B cell (primary cell): Measurements from ENCODE around the gene UGT2B10. TPM values are rescaled to one million over a fixed set of nuclear protein-coding genes. Genes with fewer than 3 reads are reported as not detected.

ENCODE experiments used
- ATAC-seq: fragments of 200-7000 bp; cut with Tn5 transposase; one replicate; pipeline ENCODE4 v1.10.0; 2021; ENCODE audit warnings: low read depth, mild to moderate bottlenecking, moderate number of reproducible peaks, moderate library complexity
- CTCF ChIA-PET: fragments of 350-600 bp; sonication (Branson Sonifier 250); formaldehyde crosslinking; loops from one replicate; lab custom pipeline; 2021; ENCODE audit warnings: antibody characterized with exemption, inconsistent platforms; lab: Charles Lee
- POLR2A ChIA-PET: fragments of 350-600 bp; sonication (Branson Sonifier 250); formaldehyde crosslinking; loops from one replicate; lab custom pipeline; 2021; ENCODE audit warnings: antibody characterized with exemption; lab: Charles Lee
- DNase-seq: peaks from one replicate; pipeline ENCODE4 v3.0.0; 2013
- H2AFZ ChIP-seq: 2 replicates; pipeline ENCODE4 v1.6.1; 2012; ENCODE audit warnings: mild to moderate bottlenecking, low read depth, low read length; ENCODE audit not compliant: insufficient read depth, poor library complexity, severe bottlenecking
- H3K27ac ChIP-seq, 2 donors: 1 replicate in 1 of 2; 2 replicates in 1 of 2; pipeline ENCODE4 v1.5.1; 2012 to 2013; ENCODE audit warnings: low read length in 2 of 2, mild to moderate bottlenecking in 2 of 2, moderate library complexity in 1 of 2
- H3K27me3 ChIP-seq, 4 experiments: fragments of 200-600 bp in 1 of 4; sonication (generic) in 1 of 4; replicated peaks in 1 of 4; 1 replicate in 2 of 4; 2 replicates in 2 of 4; pipeline versions ENCODE4 v1.6.1 to v1.7.0; 2013 to 2016; ENCODE audit warnings: low read length in 3 of 4, mild to moderate bottlenecking in 2 of 4, mixed read lengths in 1 of 4, moderate library complexity in 1 of 4; ENCODE audit not compliant: insufficient read depth in 4 of 4, control insufficient read depth in 3 of 4; ENCODE audit errors: control extremely low read depth in 1 of 4
- H3K36me3 ChIP-seq, 2 experiments: replicated peaks in 1 of 2; 1 replicate in 1 of 2; 2 replicates in 1 of 2; pipeline versions ENCODE4 v1.6.1 to v1.7.1; 2013; ENCODE audit warnings: low read length in 1 of 2; ENCODE audit not compliant: insufficient read depth in 2 of 2, control insufficient read depth in 1 of 2; ENCODE audit errors: control extremely low read depth in 1 of 2, extremely low read depth in 1 of 2
- H3K4me1 ChIP-seq, 2 donors: fragments of 200-600 bp in 1 of 2; sonication (generic) in 1 of 2; 1 replicate in 1 of 2; 2 replicates in 1 of 2; pipeline versions ENCODE4 v1.5.1 to v1.6.1; 2013 to 2017; ENCODE audit warnings: low read length in 2 of 2; ENCODE audit not compliant: control insufficient read depth in 2 of 2, insufficient read depth in 2 of 2
- H3K4me2 ChIP-seq: replicated peaks from 2 replicates; pipeline ENCODE3; 2012; ENCODE audit warnings: mild to moderate bottlenecking, low read depth, low read length; ENCODE audit not compliant: poor library complexity, severe bottlenecking
- H3K4me3 ChIP-seq, 5 experiments: fragments of 200-600 bp in 1 of 5; sonication (generic) in 1 of 5; 1 replicate in 3 of 5; 2 replicates in 2 of 5; pipeline versions ENCODE4 v1.5.1 to v1.7.0; 2011 to 2016; ENCODE audit warnings: low read length in 4 of 5, mild to moderate bottlenecking in 4 of 5, low read depth in 2 of 5, control low read depth in 1 of 5, moderate library complexity in 1 of 5; ENCODE audit not compliant: insufficient read depth in 1 of 5; ENCODE audit errors: control extremely low read depth in 1 of 5, extremely low read depth in 1 of 5
- H3K79me2 ChIP-seq: fragments of 200-600 bp; sonication (generic); one replicate; pipeline ENCODE4 v1.6.0; 2016; ENCODE audit warnings: low read length; ENCODE audit not compliant: control insufficient read depth, insufficient read depth
- H3K9ac ChIP-seq: fragments of 200-600 bp; sonication (generic); 2 replicates; pipeline ENCODE4 v1.6.1; 2017; ENCODE audit warnings: mild to moderate bottlenecking, low read length, moderate library complexity
- H3K9me3 ChIP-seq, 3 donors: one replicate each; pipeline versions ENCODE4 v1.6.1 to v1.7.1; 2013; ENCODE audit warnings: low read length in 2 of 3; ENCODE audit not compliant: control insufficient read depth in 2 of 3, insufficient read depth in 1 of 3; ENCODE audit errors: control extremely low read depth in 1 of 3
- H4K20me1 ChIP-seq: 2 replicates; pipeline ENCODE4 v1.6.0; 2012; ENCODE audit warnings: mild to moderate bottlenecking, low read length; ENCODE audit not compliant: insufficient read depth, control insufficient read depth, poor library complexity, severe bottlenecking
- H3K27ac Mint-ChIP-seq: one replicate; pipeline ENCODE4 v1.8.0; 2021; ENCODE audit warnings: mixed read lengths
- H3K27me3 Mint-ChIP-seq: one replicate; pipeline ENCODE4 v1.8.0; 2021; ENCODE audit warnings: mixed read lengths
- H3K4me1 Mint-ChIP-seq: one replicate; pipeline ENCODE4 v1.8.0; 2021; ENCODE audit warnings: mixed read lengths
- H3K4me3 Mint-ChIP-seq: one replicate; pipeline ENCODE4 v1.8.0; 2021; ENCODE audit warnings: mixed read lengths
- H3K9me3 Mint-ChIP-seq: one replicate; pipeline ENCODE4 v1.8.0; 2022; ENCODE audit warnings: mixed read lengths; ENCODE audit not compliant: insufficient read depth
- CTCF ChIP-seq: fragments of 200-600 bp; IDR thresholded peaks from one replicate; pipeline ENCODE4 v1.8.0; 2022; ENCODE audit warnings: antibody characterized with exemption, mild to moderate bottlenecking
- EZH2 ChIP-seq: IDR thresholded peaks from 2 replicates; pipeline ENCODE4 v1.6.1; 2012; ENCODE audit warnings: borderline replicate concordance, low read depth, mild to moderate bottlenecking, moderate library complexity, low read length; ENCODE audit not compliant: insufficient read depth, poor library complexity, severe bottlenecking
- WGBS: methylation state at CpG from one replicate; pipeline ENCODE4 v1.1.5; 2013; ENCODE audit warnings: missing lambda C conversion rate; ENCODE audit not compliant: insufficient coverage; 5-methylcytosine and 5-hydroxymethylcytosine counted together
- intact Hi-C: fragments of 100-400 bp; cut with micrococcal nuclease; formaldehyde crosslinking; loops from one replicate; pipeline ENCODE4 v1.10.0; 2022
- polyA plus RNA-seq: library from polyadenylated mRNA; depleted of rRNA; stranded (reverse); fragments of >200 nt; gene quantifications from 2 replicates; pipeline ENCODE4 v1.2.3, GENCODE V29; 2012
- total RNA-seq, 2 donors: library from RNA; stranded (reverse); fragments of 120-200 nt in 1 of 2; gene quantifications; 1 replicate in 1 of 2; 2 replicates in 1 of 2; pipeline versions ENCODE4 v1.2.3 to v1.2.4, GENCODE V29; 2013 to 2022

The UGT2B10 gene
- total and polyA plus RNA-seq, 2 donors (not counting 1 experiment from before 2014, with no cell fraction given), result not detected

GRCh38 chr4:68864438-68865187, 48.8 kb downstream of the UGT2B10 start:
- H3K4me2 ChIP-seq, result no peak overlapping the region

More at GRCh38 chr4:68864438-68865187, 48.8 kb downstream of the UGT2B10 start:
- no peaks in the 10 kb centered on the region for H3K79me2 ChIP-seq
- H3K9me3 Mint-ChIP-seq, result peaks cover 3% of the 10 kb centered on the region
- no peaks in the 10 kb centered on the region for H3K4me1 Mint-ChIP-seq
- CTCF ChIA-PET, result interaction anchor here (1.1 kb wide), 1 partner anchor 9 kb away, joined by 3 read pairs; no protein-coding TSS in a partner anchor
- 74% methylated on average over 2 of the region's 6 CpGs for WGBS
- H3K4me3 Mint-ChIP-seq, result no peak overlapping the region
- ATAC-seq, result no peak
- no peaks in the 10 kb centered on the region for H3K4me1 ChIP-seq
- DNase-seq, result no peak
- no peaks in the 10 kb centered on the region for H3K36me3 ChIP-seq
- H3K27ac Mint-ChIP-seq, result no peak overlapping the region
- H3K9me3 ChIP-seq, result no peaks in the 10 kb centered on the region
- no peak overlapping the region for H3K4me3 ChIP-seq
- TF ChIP-seq EZH2, result no peak
- no peak for TF ChIP-seq CTCF
- no peaks in the 10 kb centered on the region for H3K27me3 Mint-ChIP-seq
- H2AFZ ChIP-seq, result no peak overlapping the region
- no peaks in the 10 kb centered on the region for H4K20me1 ChIP-seq
- H3K9ac ChIP-seq, result no peak overlapping the region
- H3K27ac ChIP-seq, result no peak overlapping the region
- POLR2A ChIA-PET, result no interaction called here
- H3K27me3 ChIP-seq, result no peaks in the 10 kb centered on the region
- intact Hi-C loops, result no loop called here
